A549 (cell line): ENCODE data around the gene PGRMC1. TPM values are rescaled to one million over a fixed set of nuclear protein-coding genes. Genes with fewer than 3 reads are reported as not detected.
A peak's percentile ranks its signal among the peaks of the same experiment; 100 is the strongest.

Experiments used
- ATAC-seq, 2 experiments: fragments of 200-7000 bp in 1 of 2; fragments of >200 bp in 1 of 2; cut with Nextera tagmentation in 1 of 2; cut with Tn5 transposase in 1 of 2; 3 replicates each; pipeline versions ENCODE4 v1.8.0 to v1.9.1; 2018 to 2020; ENCODE audit warnings: mild to moderate bottlenecking in 1 of 2, moderate library complexity in 1 of 2
- CTCF ChIA-PET: fragments of 300-600 bp; sonication (Branson Sonifier 250); formaldehyde crosslinking; extraction: SDS; loops from one replicate; lab custom pipeline; 2021; ENCODE audit warnings: antibody characterized with exemption, inconsistent platforms; lab: Yijun Ruan, JAX
- POLR2A ChIA-PET: fragments of 350-600 bp; formaldehyde crosslinking; extraction: SDS; loops from one replicate; lab custom pipeline; 2021; ENCODE audit warnings: antibody characterized with exemption, inconsistent platforms; lab: Yijun Ruan, JAX
- DNase-seq, 2 experiments: peaks; one replicate each; pipeline versions ENCODE4 v3.0.0 to v3.0.0-alpha.2; 2011 to 2016; ENCODE audit warnings: low read depth in 1 of 2, low spot score in 1 of 2
- FAIRE-seq: peaks from 2 replicates; lab custom pipeline; 2011; peaks lifted over from hg19 to GRCh38; lab: Jason Lieb, UNC
- H3K27ac ChIP-seq, 2 experiments: fragments of >200 bp; sonication (Bioruptor Twin); formaldehyde crosslinking; 3 replicates each; pipeline ENCODE4 v1.5.1; 2016 to 2017
- H3K4me1 ChIP-seq: fragments of >200 bp; sonication (Bioruptor Twin); formaldehyde crosslinking; 3 replicates; pipeline ENCODE4 v1.6.1; 2016
- H3K4me2 ChIP-seq: fragments of >200 bp; sonication (Bioruptor Twin); formaldehyde crosslinking; 3 replicates; pipeline ENCODE4 v1.6.1; 2016
- H3K4me3 ChIP-seq: fragments of >200 bp; sonication (Bioruptor Twin); formaldehyde crosslinking; 3 replicates; pipeline ENCODE4 v1.5.1; 2016
- H3K9me3 ChIP-seq: fragments of >200 bp; sonication (Bioruptor Twin); formaldehyde crosslinking; 3 replicates; pipeline ENCODE4 v1.6.1; 2016
- ATOH8 ChIP-seq: fragments of 250-450 bp; sonication (Bioruptor Pico); IDR thresholded peaks from 2 replicates; pipeline ENCODE4 v1.5.0; 2020; ENCODE audit warnings: low read depth, mild to moderate bottlenecking, moderate library complexity
- CBX2 ChIP-seq: fragments of 200-600 bp; sonication (generic); IDR thresholded peaks from 2 replicates; pipeline ENCODE4 v1.6.1; 2016; ENCODE audit warnings: low read depth, mild to moderate bottlenecking, borderline replicate concordance
- CHD4 ChIP-seq: fragments of 200-600 bp; sonication (generic); IDR thresholded peaks from 2 replicates; pipeline ENCODE4 v1.6.1; 2016; ENCODE audit warnings: antibody characterized with exemption, mild to moderate bottlenecking, borderline replicate concordance
- ELK1 ChIP-seq: fragments of 150-350 bp; IDR thresholded peaks from 2 replicates; pipeline ENCODE4 v1.6.1; 2014; ENCODE audit warnings: low read depth, mild to moderate bottlenecking, low read length
- FOSB ChIP-seq: fragments of 250-450 bp; sonication (Bioruptor Pico); IDR thresholded peaks from 2 replicates; pipeline ENCODE4 v1.5.0; 2020; ENCODE audit warnings: mild to moderate bottlenecking, moderate library complexity
- FOSL2 ChIP-seq, 2 experiments: fragments of 450-650 bp in 1 of 2; fragments of >200 bp in 1 of 2; sonication (Bioruptor Twin) in 1 of 2; formaldehyde crosslinking; IDR thresholded peaks; 2 replicates each; pipeline versions ENCODE4 v1.5.0 to v1.6.1; 2016 to 2020; ENCODE audit warnings: mild to moderate bottlenecking in 1 of 2, moderate library complexity in 1 of 2
- HOXA7 ChIP-seq: fragments of 250-450 bp; sonication (Bioruptor Pico); IDR thresholded peaks from 2 replicates; pipeline ENCODE4 v1.5.0; 2020; ENCODE audit warnings: mild to moderate bottlenecking, moderate library complexity
- HOXB5 ChIP-seq: fragments of 250-450 bp; sonication (Bioruptor Pico); IDR thresholded peaks from 2 replicates; pipeline ENCODE4 v1.5.0; 2020; ENCODE audit warnings: mild to moderate bottlenecking, moderate library complexity
- MAX ChIP-seq: IDR thresholded peaks from 2 replicates; pipeline ENCODE4 v1.6.1; 2012
- MAZ ChIP-seq: fragments of 150-350 bp; IDR thresholded peaks from 2 replicates; pipeline ENCODE4 v1.6.1; 2014; ENCODE audit warnings: antibody characterized with exemption, low read depth, low read length, borderline replicate concordance
- NPAS2 ChIP-seq: fragments of 250-450 bp; sonication (Bioruptor Pico); IDR thresholded peaks from 2 replicates; pipeline ENCODE4 v1.8.0; 2022; ENCODE audit warnings: mild to moderate bottlenecking, moderate library complexity, borderline replicate concordance
- RCOR1 ChIP-seq: fragments of 150-350 bp; IDR thresholded peaks from 2 replicates; pipeline ENCODE4 v1.6.1; 2014; ENCODE audit warnings: antibody characterized with exemption, low read length, low read depth
- SREBF2 ChIP-seq: fragments of 450-650 bp; IDR thresholded peaks from 2 replicates; pipeline ENCODE4 v1.6.1; 2014; ENCODE audit warnings: mild to moderate bottlenecking, moderate library complexity
- TFCP2L1 ChIP-seq: fragments of 250-450 bp; sonication (Bioruptor Pico); IDR thresholded peaks from 2 replicates; pipeline ENCODE4 v1.5.0; 2021; ENCODE audit warnings: mild to moderate bottlenecking
- ZC3H11A ChIP-seq: fragments of 450-650 bp; IDR thresholded peaks from 2 replicates; pipeline ENCODE4 v1.6.1; 2014; ENCODE audit warnings: antibody characterized with exemption, mild to moderate bottlenecking
- ZNF302 ChIP-seq: fragments of 250-450 bp; sonication (Bioruptor Pico); IDR thresholded peaks from 2 replicates; pipeline ENCODE4 v1.9.0; 2021; ENCODE audit warnings: inconsistent platforms, mild to moderate bottlenecking, moderate library complexity
- ZSCAN20 ChIP-seq: fragments of 250-450 bp; sonication (Bioruptor Pico); IDR thresholded peaks from 2 replicates; pipeline ENCODE4 v1.8.0; 2022; ENCODE audit warnings: mild to moderate bottlenecking, moderate library complexity
- WGBS: methylation state at CpG from one replicate; pipeline ENCODE4 v1.1.6; 2017; ENCODE audit errors: missing lambda C conversion rate; 5-methylcytosine and 5-hydroxymethylcytosine counted together
- polyA plus RNA-seq, 4 experiments: library from polyadenylated mRNA; depleted of rRNA in 3 of 4; stranded (reverse); fragments of >200 nt; fragmentation: RNase III in 1 of 4; extraction: RNeasy Plus Mini Kit Qiagen cat#74134 plus additional on column Dnase treatment in 1 of 4; gene quantifications; 2 replicates in 3 of 4; 3 replicates in 1 of 4; pipeline ENCODE4 v1.2.3, GENCODE V29; 2011 to 2017
- TF ChIP-seq, protein P1 (sequence below): fragments of >200 bp; sonication (Bioruptor Twin); formaldehyde crosslinking; IDR thresholded peaks from 3 replicates; pipeline ENCODE4 v1.5.1; 2016

The PGRMC1 gene
- polyA plus RNA-seq, 2 of the 4 experiments (the other 2 are of a cell fraction): 159 to 163 TPM

GRCh38 chrX:119228512-119229252 lies 7.4 kb upstream of the PGRMC1 start:
- DNase-seq (peak in 1 of 2 experiments; percentile 56), ATAC-seq (peak; percentile 30 to 66; a peak in 3 of 6 replicates), FAIRE-seq (peak; percentile 96)
- Histone ChIP-seq H3K4me3 (no peak overlapping the region), H3K9me3 (no peaks in the 10 kb centered on the region), H3K27ac (no peak overlapping the region), H3K4me2 (peak overlapping the region; percentile 62), H3K4me1 (peaks cover 15% of the 10 kb centered on the region)
- POLR2A ChIA-PET: interaction anchor here (1.3 kb wide), 1 partner anchor 8 kb away, joined by 4 read pairs; no protein-coding TSS in a partner anchor
- CTCF ChIA-PET: interaction anchor here (1.1 to 3.4 kb wide), 4 partner anchors 9 to 110 kb away, joined by 4 to 17 read pairs (median 5); no protein-coding TSS in a partner anchor
- TF ChIP-seq ZC3H11A (no peak), FOSL2 (IDR thresholded peaks at IDR 0.05) (no peak), FOSL2 (CRISPR knock-in tag; IDR thresholded peaks at IDR 0.05) (0 out of 2 replicates have a peak, but pooled peaks have one; percentile 13)
- 39% methylated on average over 6 of the region's 6 CpGs for WGBS

- Histone ChIP-seq H3K4me3 (no peak overlapping the region), H3K27ac (no peak overlapping the region), H3K9me3 (no peaks in the 10 kb centered on the region), H3K4me2 (no peak overlapping the region; the same call in 2 of the 3 replicates), H3K4me1 (peaks cover 15% of the 10 kb centered on the region)
- CTCF ChIA-PET: interaction anchor here (1.1 to 3.4 kb wide), 6 partner anchors 9 to 390 kb away, joined by 3 to 17 read pairs (median 4); no protein-coding TSS in a partner anchor
- FAIRE-seq (peak; percentile 63), DNase-seq (no peak), ATAC-seq (no peak; a peak in 1 of 6 replicates)
- no peak for TF ChIP-seq FOSB
- POLR2A ChIA-PET: no interaction called here
Observed at GRCh38 chrX:119229253-119229615, 6.9 kb upstream of the PGRMC1 start.

- CTCF ChIA-PET: interaction anchor here (1.4 to 3.4 kb wide), 3 partner anchors 13 to 252 kb away, joined by 3 to 17 read pairs (median 3); no protein-coding TSS in a partner anchor
- H3K4me3 ChIP-seq: no peak overlapping the region
- POLR2A ChIA-PET: no interaction called here
Observed at GRCh38 chrX:119230850-119231249, 5.2 kb upstream of the PGRMC1 start.

More at GRCh38 chrX:119230850-119231249, 5.2 kb upstream of the PGRMC1 start:
- H3K4me2 ChIP-seq: no peak overlapping the region
- TF ChIP-seq ATOH8 (CRISPR knock-in tag) (no peak), HOXB5 (CRISPR knock-in tag) (no peak), CHD4 (no peak), MAZ (no peak), MAX (no peak), NPAS2 (CRISPR knock-in tag) (no peak), RCOR1 (no peak), SREBF2 (no peak), ELK1 (no peak), HOXA7 (CRISPR knock-in tag) (no peak), CBX2 (no peak), TFCP2L1 (no peak), ZNF302 (CRISPR knock-in tag) (no peak), ZSCAN20 (no peak)
- TF ChIP-seq, protein P1, sequence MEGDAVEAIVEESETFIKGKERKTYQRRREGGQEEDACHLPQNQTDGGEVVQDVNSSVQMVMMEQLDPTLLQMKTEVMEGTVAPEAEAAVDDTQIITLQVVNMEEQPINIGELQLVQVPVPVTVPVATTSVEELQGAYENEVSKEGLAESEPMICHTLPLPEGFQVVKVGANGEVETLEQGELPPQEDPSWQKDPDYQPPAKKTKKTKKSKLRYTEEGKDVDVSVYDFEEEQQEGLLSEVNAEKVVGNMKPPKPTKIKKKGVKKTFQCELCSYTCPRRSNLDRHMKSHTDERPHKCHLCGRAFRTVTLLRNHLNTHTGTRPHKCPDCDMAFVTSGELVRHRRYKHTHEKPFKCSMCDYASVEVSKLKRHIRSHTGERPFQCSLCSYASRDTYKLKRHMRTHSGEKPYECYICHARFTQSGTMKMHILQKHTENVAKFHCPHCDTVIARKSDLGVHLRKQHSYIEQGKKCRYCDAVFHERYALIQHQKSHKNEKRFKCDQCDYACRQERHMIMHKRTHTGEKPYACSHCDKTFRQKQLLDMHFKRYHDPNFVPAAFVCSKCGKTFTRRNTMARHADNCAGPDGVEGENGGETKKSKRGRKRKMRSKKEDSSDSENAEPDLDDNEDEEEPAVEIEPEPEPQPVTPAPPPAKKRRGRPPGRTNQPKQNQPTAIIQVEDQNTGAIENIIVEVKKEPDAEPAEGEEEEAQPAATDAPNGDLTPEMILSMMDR: no peak
- peaks cover 15% of the 10 kb centered on the region for H3K4me1 ChIP-seq
- WGBS: 72% methylated on average over 2 of the region's 2 CpGs
- no peak overlapping the region for H3K27ac ChIP-seq
- H3K9me3 ChIP-seq: no peaks in the 10 kb centered on the region
- FAIRE-seq (no peak), DNase-seq (no peak), ATAC-seq (no peak)
